SK-N-MC (cell line): ENCODE data around the gene PLEKHJ1.

Source experiments
- EZH2 ChIP-seq: fragments of 200-600 bp; sonication (generic); IDR thresholded peaks from one replicate; pipeline ENCODE4 v1.6.1; 2017; ENCODE audit warnings: antibody characterized with exemption
- FOXP2 ChIP-seq: optimal IDR thresholded peaks from 2 replicates; pipeline ENCODE3; 2011; ENCODE audit warnings: mild to moderate bottlenecking, moderate library complexity; ENCODE audit not compliant: insufficient read depth; ENCODE audit errors: extremely low read length, control extremely low read depth
- POLR2AphosphoS5 ChIP-seq: IDR thresholded peaks from 2 replicates; pipeline ENCODE4 v1.6.1; 2012; ENCODE audit warnings: mild to moderate bottlenecking, low read depth, low read length, borderline replicate concordance

GRCh38 chr19:2268861-2269243 is 32.7 kb upstream of the PLEKHJ1 start:
- no peak for TF ChIP-seq EZH2
- TF ChIP-seq POLR2AphosphoS5: no peak
- TF ChIP-seq FOXP2: no peak
